Fibroblast of skin of abdomen (primary cell): ENCODE measurements around the gene ELP1.

ENCODE experiments used
- DNase-seq: peaks from one replicate; pipeline ENCODE4 v3.0.0-alpha.2; 2013

ELP1 gene

GRCh38 chr9:108880738-108881316 is 53.1 kb downstream of the ELP1 start:
- no peak for DNase-seq

DNA sequence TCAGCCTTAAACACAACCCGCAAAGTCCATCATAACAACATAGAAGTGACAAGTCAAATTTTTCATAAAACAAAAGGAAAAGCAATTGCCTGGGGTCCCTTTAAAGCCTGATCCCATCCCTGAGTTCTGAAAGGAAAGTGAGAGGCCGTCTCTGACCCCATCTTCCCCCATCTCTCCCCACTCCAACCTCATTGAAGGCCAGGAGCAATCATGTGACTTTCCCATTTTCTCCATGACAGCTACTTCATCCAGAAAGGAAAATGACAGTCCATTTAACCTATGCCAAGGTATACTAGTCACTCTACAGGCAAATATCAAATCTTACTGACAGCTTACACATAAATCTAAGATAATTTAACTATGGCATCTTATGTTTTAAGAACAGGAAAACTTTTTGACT is 56.4 kb downstream of the ELP1 start:
- no peak for DNase-seq

DNA sequence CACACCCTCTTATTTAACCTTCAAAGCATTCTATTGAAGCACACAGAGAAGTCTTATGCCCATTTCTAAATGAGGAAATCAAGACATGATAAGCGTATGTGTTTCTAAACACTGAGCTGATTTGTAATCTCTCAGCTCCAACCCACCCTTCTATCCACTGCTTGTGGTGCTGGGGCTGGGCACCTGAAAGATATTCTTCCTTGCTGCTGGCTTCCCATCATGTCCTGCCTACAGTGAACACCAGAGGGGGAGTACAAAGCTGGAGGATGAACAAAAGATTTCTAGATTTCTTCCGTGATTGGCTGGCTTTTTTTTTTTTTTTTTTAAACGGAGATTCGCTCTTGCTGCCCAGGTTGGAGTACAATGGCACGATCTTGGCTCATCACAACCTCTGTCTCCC is 57.5 kb downstream of the ELP1 start:
- DNase-seq: no peak

GRCh38 chr9:108874058-108874788 is 59.7 kb downstream of the ELP1 start:
- DNase-seq: no peak

- peak; percentile 28 for DNase-seq
Observed at GRCh38 chr9:108869092-108869725, 64.7 kb downstream of the ELP1 start.

GRCh38 chr9:108867829-108868228 is 66.1 kb downstream of the ELP1 start:
- DNase-seq: no peak

GRCh38 chr9:108867116-108867515 is 66.8 kb downstream of the ELP1 start:
- DNase-seq: no peak

- no peak for DNase-seq
Observed at GRCh38 chr9:108866001-108866420, 67.9 kb downstream of the ELP1 start.

GRCh38 chr9:108865037-108865436 is 68.9 kb downstream of the ELP1 start:
- DNase-seq: no peak

DNA sequence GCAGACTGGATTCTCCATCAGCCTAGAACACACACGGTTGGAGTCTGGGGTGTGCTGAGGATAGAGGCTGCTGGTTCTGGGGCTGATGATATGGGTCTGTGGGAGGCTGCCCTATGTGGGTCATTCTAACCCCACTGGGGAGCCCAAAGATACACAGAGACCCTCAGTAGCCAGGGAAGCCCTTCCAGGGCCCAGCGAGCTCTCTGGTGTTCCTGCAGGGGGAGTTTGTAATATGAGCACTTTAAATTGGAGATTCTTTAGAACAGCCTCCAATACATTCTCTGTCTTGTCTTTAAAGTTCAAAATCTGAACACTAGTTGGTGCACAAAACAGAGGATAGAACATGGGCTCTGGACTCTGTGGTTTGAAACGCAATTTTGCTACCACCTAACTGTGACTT is 69.5 kb downstream of the ELP1 start:
- no peak for DNase-seq

DNA sequence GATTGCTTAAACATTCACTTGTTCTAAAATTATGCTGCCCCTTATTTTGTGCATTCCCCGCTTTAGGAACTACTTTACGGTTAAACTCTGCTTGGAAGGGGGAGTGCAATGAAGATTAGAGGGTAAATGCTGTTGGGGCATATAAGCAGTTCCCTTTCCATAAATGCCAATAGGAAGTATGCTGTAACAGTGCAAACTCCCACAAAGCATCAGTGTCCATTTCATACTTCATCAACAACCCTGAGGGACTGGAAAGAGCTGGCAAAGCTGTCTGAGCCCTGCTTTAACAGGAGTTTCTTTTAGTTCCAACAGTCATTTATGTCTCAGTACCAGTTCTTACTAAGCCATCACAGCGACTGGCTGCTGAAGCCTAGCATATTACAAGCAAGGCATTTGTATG is 70.0 kb downstream of the ELP1 start:
- no peak for DNase-seq

- DNase-seq: no peak
Observed at GRCh38 chr9:108861997-108862396, 71.9 kb downstream of the ELP1 start, which contains the start of gene ACTL7A. Gene ACTL7A (plus strand): TSS chr9:108862266. CDS start chr9:108862323, 57 bp downstream.

GRCh38 chr9:108861464-108861863 is 72.5 kb downstream of the ELP1 start:
- no peak for DNase-seq

DNA sequence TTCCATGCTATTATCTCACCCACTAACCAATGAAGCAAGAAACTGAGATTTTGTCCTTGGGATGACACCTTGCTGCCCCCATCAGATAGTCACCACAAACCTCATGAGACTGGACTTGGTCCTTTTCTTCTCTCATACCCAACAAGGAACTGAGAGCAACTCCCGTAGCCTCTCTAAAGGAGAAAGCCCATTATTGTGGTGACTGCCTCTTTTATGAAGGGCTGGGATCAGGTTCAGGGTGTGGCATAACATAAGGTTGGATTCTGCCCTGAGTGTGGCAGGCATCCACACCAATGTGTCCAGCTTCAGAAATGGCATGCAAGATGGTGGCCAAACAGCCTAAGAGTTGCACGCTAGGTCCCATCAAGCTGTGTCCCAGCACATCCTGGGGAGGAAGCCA is 73.2 kb downstream of the ELP1 start:
- DNase-seq: no peak

DNA sequence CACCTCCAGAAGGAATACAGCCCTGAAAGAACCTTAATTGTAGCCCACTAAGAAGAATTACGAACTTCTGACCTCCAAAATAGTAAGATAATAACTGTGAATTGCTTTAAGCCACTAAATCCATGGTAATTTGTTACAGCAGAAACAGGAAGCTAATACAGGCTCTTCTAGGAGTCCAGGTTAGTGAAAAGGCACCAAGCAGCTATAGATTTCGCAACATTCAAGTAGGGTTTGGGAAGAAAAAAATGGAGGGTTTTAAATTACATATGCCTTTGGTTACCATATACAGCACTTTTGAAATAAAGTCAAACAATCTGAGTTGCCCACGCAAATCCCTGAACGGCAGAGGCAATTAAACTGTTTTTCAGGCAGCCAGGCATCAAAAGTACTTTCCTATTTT is 73.6 kb downstream of the ELP1 start:
- no peak for DNase-seq

- DNase-seq: no peak
Observed at GRCh38 chr9:108859459-108860114, 74.3 kb downstream of the ELP1 start.

DNA sequence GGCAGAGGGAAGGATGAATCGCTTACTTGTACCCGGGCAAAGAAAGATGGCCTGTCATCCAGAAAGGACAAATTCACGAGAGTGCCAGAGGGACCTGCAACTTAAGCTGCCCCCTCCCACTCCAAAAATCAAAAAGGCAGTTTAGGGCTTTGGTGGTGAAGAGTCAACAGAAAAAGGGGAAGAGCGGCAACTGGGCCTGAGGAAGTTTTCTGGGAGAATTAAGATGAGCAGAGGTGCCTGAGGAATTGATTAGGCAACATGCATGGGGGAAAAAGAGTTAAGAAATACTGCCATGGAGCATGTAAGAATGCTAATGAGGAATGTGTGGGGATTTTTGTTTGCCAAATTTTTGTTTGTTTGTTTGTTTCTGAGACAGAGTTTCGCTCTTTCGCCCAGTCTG is 76.4 kb downstream of the ELP1 start:
- no peak for DNase-seq

- no peak for DNase-seq
Observed at GRCh38 chr9:108855888-108856287, 78.0 kb downstream of the ELP1 start, which contains the start of gene ACTL7B. Gene ACTL7B (minus strand): TSS chr9:108855986. CDS start chr9:108855930, 56 bp downstream.

- DNase-seq: no peak
Observed at GRCh38 chr9:108855529-108855886, 78.4 kb downstream of the ELP1 start.

GRCh38 chr9:108854641-108855528 is 79.0 kb downstream of the ELP1 start:
- DNase-seq: no peak

- DNase-seq: no peak
Observed at GRCh38 chr9:108854094-108854493, 79.8 kb downstream of the ELP1 start.

GRCh38 chr9:108852079-108852478 is 81.8 kb downstream of the ELP1 start:
- DNase-seq: no peak
